A549 (cell line): ENCODE data around the gene CLDN18. TPM values are rescaled to one million over a fixed set of nuclear protein-coding genes. Genes with fewer than 3 reads are reported as not detected.

Experiments used
- ATAC-seq, 2 experiments: fragments of 200-7000 bp in 1 of 2; fragments of >200 bp in 1 of 2; cut with Nextera tagmentation in 1 of 2; cut with Tn5 transposase in 1 of 2; 3 replicates each; pipeline versions ENCODE4 v1.8.0 to v1.9.1; 2018 to 2020; ENCODE audit warnings: mild to moderate bottlenecking in 1 of 2, moderate library complexity in 1 of 2
- CTCF ChIA-PET: fragments of 300-600 bp; sonication (Branson Sonifier 250); formaldehyde crosslinking; extraction: SDS; loops from one replicate; lab custom pipeline; 2021; ENCODE audit warnings: antibody characterized with exemption, inconsistent platforms; lab: Yijun Ruan, JAX
- POLR2A ChIA-PET: fragments of 350-600 bp; formaldehyde crosslinking; extraction: SDS; loops from one replicate; lab custom pipeline; 2021; ENCODE audit warnings: antibody characterized with exemption, inconsistent platforms; lab: Yijun Ruan, JAX
- DNase-seq, 2 experiments: peaks; one replicate each; pipeline versions ENCODE4 v3.0.0 to v3.0.0-alpha.2; 2011 to 2016; ENCODE audit warnings: low read depth in 1 of 2, low spot score in 1 of 2
- FAIRE-seq: peaks from 2 replicates; lab custom pipeline; 2011; peaks lifted over from hg19 to GRCh38; lab: Jason Lieb, UNC
- H3K27ac ChIP-seq, 2 experiments: fragments of >200 bp; sonication (Bioruptor Twin); formaldehyde crosslinking; 3 replicates each; pipeline ENCODE4 v1.5.1; 2016 to 2017
- H3K4me1 ChIP-seq: fragments of >200 bp; sonication (Bioruptor Twin); formaldehyde crosslinking; 3 replicates; pipeline ENCODE4 v1.6.1; 2016
- H3K4me2 ChIP-seq: fragments of >200 bp; sonication (Bioruptor Twin); formaldehyde crosslinking; 3 replicates; pipeline ENCODE4 v1.6.1; 2016
- H3K4me3 ChIP-seq: fragments of >200 bp; sonication (Bioruptor Twin); formaldehyde crosslinking; 3 replicates; pipeline ENCODE4 v1.5.1; 2016
- H3K9me3 ChIP-seq: fragments of >200 bp; sonication (Bioruptor Twin); formaldehyde crosslinking; 3 replicates; pipeline ENCODE4 v1.6.1; 2016
- BHLHE40 ChIP-seq: IDR thresholded peaks from 2 replicates; pipeline ENCODE4 v1.6.1; 2012; ENCODE audit warnings: low read depth, low read length, inconsistent platforms
- CBX8 ChIP-seq: fragments of 200-600 bp; sonication (generic); IDR thresholded peaks from 2 replicates; pipeline ENCODE4 v1.6.1; 2016
- CHD2 ChIP-seq: fragments of 150-350 bp; IDR thresholded peaks from 2 replicates; pipeline ENCODE4 v1.6.1; 2014; ENCODE audit warnings: low read length; ENCODE audit not compliant: partially characterized antibody
- CHD4 ChIP-seq: fragments of 200-600 bp; sonication (generic); IDR thresholded peaks from 2 replicates; pipeline ENCODE4 v1.6.1; 2016; ENCODE audit warnings: antibody characterized with exemption, mild to moderate bottlenecking, borderline replicate concordance
- EHF ChIP-seq: fragments of 250-450 bp; sonication (Bioruptor Pico); IDR thresholded peaks from 2 replicates; pipeline ENCODE4 v1.5.0; 2020; ENCODE audit warnings: mild to moderate bottlenecking
- EHMT2 ChIP-seq: fragments of 200-600 bp; sonication (generic); IDR thresholded peaks from 2 replicates; pipeline ENCODE4 v1.6.1; 2016; ENCODE audit warnings: antibody characterized with exemption, low read depth, mild to moderate bottlenecking, moderate library complexity
- EP300 ChIP-seq, 2 experiments: fragments of >200 bp; sonication (Bioruptor Twin); formaldehyde crosslinking; IDR thresholded peaks; 2 replicates in 1 of 2; 3 replicates in 1 of 2; pipeline ENCODE4 v1.6.1; 2016 to 2017
- FOSL2 ChIP-seq, 2 experiments: fragments of 450-650 bp in 1 of 2; fragments of >200 bp in 1 of 2; sonication (Bioruptor Twin) in 1 of 2; formaldehyde crosslinking; IDR thresholded peaks; 2 replicates each; pipeline versions ENCODE4 v1.5.0 to v1.6.1; 2016 to 2020; ENCODE audit warnings: mild to moderate bottlenecking in 1 of 2, moderate library complexity in 1 of 2
- FOXS1 ChIP-seq: fragments of 250-450 bp; sonication (Bioruptor Pico); IDR thresholded peaks from 2 replicates; pipeline ENCODE4 v1.5.0; 2020; ENCODE audit warnings: mild to moderate bottlenecking, moderate library complexity
- GATA3 ChIP-seq: IDR thresholded peaks from 2 replicates; pipeline ENCODE4 v1.6.1; 2012; ENCODE audit warnings: borderline replicate concordance
- HEYL ChIP-seq: fragments of 250-450 bp; sonication (Bioruptor Pico); IDR thresholded peaks from 2 replicates; pipeline ENCODE4 v1.8.0; 2021; ENCODE audit warnings: mild to moderate bottlenecking, moderate library complexity
- HOXA7 ChIP-seq: fragments of 250-450 bp; sonication (Bioruptor Pico); IDR thresholded peaks from 2 replicates; pipeline ENCODE4 v1.5.0; 2020; ENCODE audit warnings: mild to moderate bottlenecking, moderate library complexity
- HOXB13 ChIP-seq: fragments of 250-450 bp; sonication (Bioruptor Pico); IDR thresholded peaks from 2 replicates; pipeline ENCODE4 v1.5.0; 2020; ENCODE audit warnings: low read depth, mild to moderate bottlenecking, moderate library complexity
- HOXB5 ChIP-seq: fragments of 250-450 bp; sonication (Bioruptor Pico); IDR thresholded peaks from 2 replicates; pipeline ENCODE4 v1.5.0; 2020; ENCODE audit warnings: mild to moderate bottlenecking, moderate library complexity
- JUN ChIP-seq, 2 experiments: fragments of >200 bp; sonication (Bioruptor Twin); formaldehyde crosslinking; IDR thresholded peaks; 2 replicates in 1 of 2; 3 replicates in 1 of 2; pipeline ENCODE4 v1.6.1; 2016 to 2017
- JUNB ChIP-seq: fragments of >200 bp; sonication (Bioruptor Twin); formaldehyde crosslinking; IDR thresholded peaks from 2 replicates; pipeline ENCODE4 v1.6.1; 2016
- MAFK ChIP-seq: fragments of 450-650 bp; IDR thresholded peaks from 2 replicates; pipeline ENCODE4 v1.6.1; 2014; ENCODE audit not compliant: partially characterized antibody
- NFE2L2 ChIP-seq: fragments of 150-350 bp; conservative IDR thresholded peaks from 2 replicates; pipeline ENCODE4 v1.6.1; 2014; ENCODE audit warnings: low read length
- NR3C1 ChIP-seq: fragments of >200 bp; sonication (Bioruptor Twin); formaldehyde crosslinking; IDR thresholded peaks from 3 replicates; pipeline ENCODE4 v1.6.1; 2017
- PHF8 ChIP-seq: fragments of 200-600 bp; sonication (generic); IDR thresholded peaks from 2 replicates; pipeline ENCODE4 v1.6.1; 2016; ENCODE audit warnings: low read depth, mild to moderate bottlenecking, antibody characterized with exemption, moderate library complexity, borderline replicate concordance
- POLR2A ChIP-seq: IDR thresholded peaks from 2 replicates; pipeline ENCODE4 v1.6.1; 2012; ENCODE audit warnings: mild to moderate bottlenecking, low read length
- RAD21 ChIP-seq, 2 experiments: fragments of >200 bp in 1 of 2; sonication (Bioruptor Twin) in 1 of 2; formaldehyde crosslinking in 1 of 2; IDR thresholded peaks in 1 of 2; conservative IDR thresholded peaks in 1 of 2; 2 replicates in 1 of 2; 3 replicates in 1 of 2; pipeline ENCODE4 v1.6.1; 2012 to 2018; ENCODE audit warnings: inconsistent platforms in 1 of 2
- RCOR1 ChIP-seq: fragments of 150-350 bp; IDR thresholded peaks from 2 replicates; pipeline ENCODE4 v1.6.1; 2014; ENCODE audit warnings: antibody characterized with exemption, low read length, low read depth
- RFX5 ChIP-seq: fragments of 450-650 bp; IDR thresholded peaks from 2 replicates; pipeline ENCODE4 v1.7.1; 2014; ENCODE audit warnings: antibody characterized with exemption, mild to moderate bottlenecking, moderate library complexity
- SMC3 ChIP-seq: fragments of >200 bp; sonication (Bioruptor Twin); formaldehyde crosslinking; IDR thresholded peaks from 3 replicates; pipeline ENCODE4 v1.6.1; 2018; ENCODE audit warnings: inconsistent platforms
- SREBF2 ChIP-seq: fragments of 450-650 bp; IDR thresholded peaks from 2 replicates; pipeline ENCODE4 v1.6.1; 2014; ENCODE audit warnings: mild to moderate bottlenecking, moderate library complexity
- TFCP2L1 ChIP-seq: fragments of 250-450 bp; sonication (Bioruptor Pico); IDR thresholded peaks from 2 replicates; pipeline ENCODE4 v1.5.0; 2021; ENCODE audit warnings: mild to moderate bottlenecking
- TP53 ChIP-seq: fragments of 250-450 bp; sonication (Bioruptor Pico); IDR thresholded peaks from 2 replicates; pipeline ENCODE4 v1.5.0; 2021; ENCODE audit warnings: mild to moderate bottlenecking, moderate library complexity
- WGBS: methylation state at CpG from one replicate; pipeline ENCODE4 v1.1.6; 2017; ENCODE audit errors: missing lambda C conversion rate; 5-methylcytosine and 5-hydroxymethylcytosine counted together
- polyA plus RNA-seq, 4 experiments: library from polyadenylated mRNA; depleted of rRNA in 3 of 4; stranded (reverse); fragments of >200 nt; fragmentation: RNase III in 1 of 4; extraction: RNeasy Plus Mini Kit Qiagen cat#74134 plus additional on column Dnase treatment in 1 of 4; gene quantifications; 2 replicates in 3 of 4; 3 replicates in 1 of 4; pipeline ENCODE4 v1.2.3, GENCODE V29; 2011 to 2017
- TF ChIP-seq, protein P1 (sequence below): fragments of 250-450 bp; sonication (Bioruptor Pico); IDR thresholded peaks from 2 replicates; pipeline ENCODE4 v1.5.0; 2020; ENCODE audit warnings: low read depth, mild to moderate bottlenecking, moderate library complexity
- TF ChIP-seq, protein P2 (sequence below): IDR thresholded peaks from 2 replicates; pipeline ENCODE4 v1.6.1; 2012
- TF ChIP-seq, protein P3 (sequence below): IDR thresholded peaks from 2 replicates; pipeline ENCODE4 v1.6.1; 2012; ENCODE audit warnings: low read depth, borderline replicate concordance
- TF ChIP-seq, protein P4 (sequence below): fragments of >200 bp; sonication (Bioruptor Twin); formaldehyde crosslinking; IDR thresholded peaks from 2 replicates; pipeline ENCODE4 v1.6.1; 2016
- TF ChIP-seq, protein P5 (sequence below): fragments of 450-650 bp; IDR thresholded peaks from 2 replicates; pipeline ENCODE4 v1.6.1; 2014; ENCODE audit warnings: antibody characterized with exemption
- TF ChIP-seq, protein P6 (sequence below): fragments of >200 bp; sonication (Bioruptor Twin); formaldehyde crosslinking; IDR thresholded peaks from 3 replicates; pipeline ENCODE4 v1.6.1; 2016
- TF ChIP-seq, protein P7 (sequence below): fragments of >200 bp; sonication (Bioruptor Twin); formaldehyde crosslinking; IDR thresholded peaks from 3 replicates; pipeline ENCODE4 v1.5.1; 2016
- TF ChIP-seq, protein P8 (sequence below): fragments of 150-350 bp; IDR thresholded peaks from 2 replicates; pipeline ENCODE4 v1.6.1; 2014; ENCODE audit warnings: low read depth, mild to moderate bottlenecking, low read length

CLDN18 gene
- polyA plus RNA-seq, 2 of the 4 experiments (the other 2 are of a cell fraction): not detected

DNA sequence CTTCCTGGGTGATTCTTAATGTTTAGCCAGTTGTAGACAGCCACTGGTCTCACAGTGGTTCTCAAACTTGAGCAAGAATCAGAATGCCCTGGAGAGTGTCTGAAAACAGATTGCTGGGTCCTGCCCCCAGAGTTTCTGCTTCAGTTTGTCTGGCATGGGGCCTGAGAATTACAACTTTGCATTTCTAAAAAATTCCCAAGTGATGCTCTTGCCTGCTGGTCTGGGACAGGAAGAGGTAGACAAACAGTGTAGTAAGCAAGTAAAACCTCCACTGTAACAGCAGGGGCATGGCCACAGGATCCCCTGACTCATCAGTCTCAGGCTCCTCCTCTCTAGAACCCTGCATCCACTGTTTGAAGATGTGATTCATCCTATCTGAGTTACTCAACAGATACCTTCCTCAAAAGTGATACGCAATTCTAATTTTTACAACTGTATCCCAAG is 69.0 kb downstream of the CLDN18 start:
- peak; percentile 71 to 82 for DNase-seq
- POLR2A ChIA-PET: no interaction called here
- TF ChIP-seq, protein P1, sequence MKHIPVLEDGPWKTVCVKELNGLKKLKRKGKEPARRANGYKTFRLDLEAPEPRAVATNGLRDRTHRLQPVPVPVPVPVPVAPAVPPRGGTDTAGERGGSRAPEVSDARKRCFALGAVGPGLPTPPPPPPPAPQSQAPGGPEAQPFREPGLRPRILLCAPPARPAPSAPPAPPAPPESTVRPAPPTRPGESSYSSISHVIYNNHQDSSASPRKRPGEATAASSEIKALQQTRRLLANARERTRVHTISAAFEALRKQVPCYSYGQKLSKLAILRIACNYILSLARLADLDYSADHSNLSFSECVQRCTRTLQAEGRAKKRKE (CRISPR knock-in tag): no peak
- TF ChIP-seq POLR2A (no peak), EP300 (IDR thresholded peaks at IDR 0.05) (peak in 1 of 2 experiments; percentile 46; a peak in 1 of 5 replicates), TFCP2L1 (CRISPR knock-in tag) (no peak), RFX5 (no peak), FOSL2 (IDR thresholded peaks at IDR 0.05) (peak; percentile 77), FOSL2 (CRISPR knock-in tag; IDR thresholded peaks at IDR 0.05) (peak; percentile 87), JUNB (peak; percentile 78), FOXS1 (CRISPR knock-in tag) (no peak), NR3C1 (no peak), EHF (CRISPR knock-in tag) (no peak), MAFK (peak; percentile 89), HOXB5 (CRISPR knock-in tag) (no peak), NFE2L2 (no peak), HOXB13 (CRISPR knock-in tag) (no peak), CBX8 (no peak), PHF8 (no peak), GATA3 (peak; percentile 38; the same call in 1 of the 2 replicates), JUN (IDR thresholded peaks at IDR 0.05) (peak in 1 of 2 experiments; percentile 51; a peak in 2 of 5 replicates), CHD2 (no peak), BHLHE40 (no peak), EHMT2 (no peak), SMC3 (no peak), CHD4 (no peak), RAD21 (conservative IDR thresholded peaks at IDR 0.05 in 1 of 2, IDR thresholded peaks at IDR 0.05 in 1 of 2) (no peak), TP53 (CRISPR knock-in tag) (no peak), HEYL (CRISPR knock-in tag) (no peak), SREBF2 (no peak), HOXA7 (CRISPR knock-in tag) (no peak), RCOR1 (no peak)
- TF ChIP-seq, protein P2, sequence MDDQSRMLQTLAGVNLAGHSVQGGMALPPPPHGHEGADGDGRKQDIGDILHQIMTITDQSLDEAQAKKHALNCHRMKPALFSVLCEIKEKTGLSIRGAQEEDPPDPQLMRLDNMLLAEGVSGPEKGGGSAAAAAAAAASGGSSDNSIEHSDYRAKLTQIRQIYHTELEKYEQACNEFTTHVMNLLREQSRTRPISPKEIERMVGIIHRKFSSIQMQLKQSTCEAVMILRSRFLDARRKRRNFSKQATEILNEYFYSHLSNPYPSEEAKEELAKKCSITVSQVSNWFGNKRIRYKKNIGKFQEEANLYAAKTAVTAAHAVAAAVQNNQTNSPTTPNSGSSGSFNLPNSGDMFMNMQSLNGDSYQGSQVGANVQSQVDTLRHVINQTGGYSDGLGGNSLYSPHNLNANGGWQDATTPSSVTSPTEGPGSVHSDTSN: no peak
- TF ChIP-seq, protein P3, sequence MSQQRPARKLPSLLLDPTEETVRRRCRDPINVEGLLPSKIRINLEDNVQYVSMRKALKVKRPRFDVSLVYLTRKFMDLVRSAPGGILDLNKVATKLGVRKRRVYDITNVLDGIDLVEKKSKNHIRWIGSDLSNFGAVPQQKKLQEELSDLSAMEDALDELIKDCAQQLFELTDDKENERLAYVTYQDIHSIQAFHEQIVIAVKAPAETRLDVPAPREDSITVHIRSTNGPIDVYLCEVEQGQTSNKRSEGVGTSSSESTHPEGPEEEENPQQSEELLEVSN: no peak
- TF ChIP-seq, protein P4, sequence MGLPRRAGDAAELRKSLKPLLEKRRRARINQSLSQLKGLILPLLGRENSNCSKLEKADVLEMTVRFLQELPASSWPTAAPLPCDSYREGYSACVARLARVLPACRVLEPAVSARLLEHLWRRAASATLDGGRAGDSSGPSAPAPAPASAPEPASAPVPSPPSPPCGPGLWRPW: no peak
- TF ChIP-seq, protein P5, sequence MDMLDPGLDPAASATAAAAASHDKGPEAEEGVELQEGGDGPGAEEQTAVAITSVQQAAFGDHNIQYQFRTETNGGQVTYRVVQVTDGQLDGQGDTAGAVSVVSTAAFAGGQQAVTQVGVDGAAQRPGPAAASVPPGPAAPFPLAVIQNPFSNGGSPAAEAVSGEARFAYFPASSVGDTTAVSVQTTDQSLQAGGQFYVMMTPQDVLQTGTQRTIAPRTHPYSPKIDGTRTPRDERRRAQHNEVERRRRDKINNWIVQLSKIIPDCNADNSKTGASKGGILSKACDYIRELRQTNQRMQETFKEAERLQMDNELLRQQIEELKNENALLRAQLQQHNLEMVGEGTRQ: no peak
- TF ChIP-seq, protein P6, sequence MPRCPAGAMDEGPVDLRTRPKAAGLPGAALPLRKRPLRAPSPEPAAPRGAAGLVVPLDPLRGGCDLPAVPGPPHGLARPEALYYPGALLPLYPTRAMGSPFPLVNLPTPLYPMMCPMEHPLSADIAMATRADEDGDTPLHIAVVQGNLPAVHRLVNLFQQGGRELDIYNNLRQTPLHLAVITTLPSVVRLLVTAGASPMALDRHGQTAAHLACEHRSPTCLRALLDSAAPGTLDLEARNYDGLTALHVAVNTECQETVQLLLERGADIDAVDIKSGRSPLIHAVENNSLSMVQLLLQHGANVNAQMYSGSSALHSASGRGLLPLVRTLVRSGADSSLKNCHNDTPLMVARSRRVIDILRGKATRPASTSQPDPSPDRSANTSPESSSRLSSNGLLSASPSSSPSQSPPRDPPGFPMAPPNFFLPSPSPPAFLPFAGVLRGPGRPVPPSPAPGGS: 0 out of 3 replicates have a peak, but pooled peaks have one; percentile 43
- TF ChIP-seq, protein P7, sequence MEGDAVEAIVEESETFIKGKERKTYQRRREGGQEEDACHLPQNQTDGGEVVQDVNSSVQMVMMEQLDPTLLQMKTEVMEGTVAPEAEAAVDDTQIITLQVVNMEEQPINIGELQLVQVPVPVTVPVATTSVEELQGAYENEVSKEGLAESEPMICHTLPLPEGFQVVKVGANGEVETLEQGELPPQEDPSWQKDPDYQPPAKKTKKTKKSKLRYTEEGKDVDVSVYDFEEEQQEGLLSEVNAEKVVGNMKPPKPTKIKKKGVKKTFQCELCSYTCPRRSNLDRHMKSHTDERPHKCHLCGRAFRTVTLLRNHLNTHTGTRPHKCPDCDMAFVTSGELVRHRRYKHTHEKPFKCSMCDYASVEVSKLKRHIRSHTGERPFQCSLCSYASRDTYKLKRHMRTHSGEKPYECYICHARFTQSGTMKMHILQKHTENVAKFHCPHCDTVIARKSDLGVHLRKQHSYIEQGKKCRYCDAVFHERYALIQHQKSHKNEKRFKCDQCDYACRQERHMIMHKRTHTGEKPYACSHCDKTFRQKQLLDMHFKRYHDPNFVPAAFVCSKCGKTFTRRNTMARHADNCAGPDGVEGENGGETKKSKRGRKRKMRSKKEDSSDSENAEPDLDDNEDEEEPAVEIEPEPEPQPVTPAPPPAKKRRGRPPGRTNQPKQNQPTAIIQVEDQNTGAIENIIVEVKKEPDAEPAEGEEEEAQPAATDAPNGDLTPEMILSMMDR: no peak
- TF ChIP-seq, protein P8, sequence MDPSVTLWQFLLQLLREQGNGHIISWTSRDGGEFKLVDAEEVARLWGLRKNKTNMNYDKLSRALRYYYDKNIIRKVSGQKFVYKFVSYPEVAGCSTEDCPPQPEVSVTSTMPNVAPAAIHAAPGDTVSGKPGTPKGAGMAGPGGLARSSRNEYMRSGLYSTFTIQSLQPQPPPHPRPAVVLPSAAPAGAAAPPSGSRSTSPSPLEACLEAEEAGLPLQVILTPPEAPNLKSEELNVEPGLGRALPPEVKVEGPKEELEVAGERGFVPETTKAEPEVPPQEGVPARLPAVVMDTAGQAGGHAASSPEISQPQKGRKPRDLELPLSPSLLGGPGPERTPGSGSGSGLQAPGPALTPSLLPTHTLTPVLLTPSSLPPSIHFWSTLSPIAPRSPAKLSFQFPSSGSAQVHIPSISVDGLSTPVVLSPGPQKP: no peak

More for the DNA sequence above, 69.0 kb downstream of the CLDN18 start:
- Histone ChIP-seq H3K4me1 (peaks cover 79% of the 10 kb centered on the region), H3K4me2 (peak overlapping the region; percentile 78), H3K27ac (peak overlapping the region; percentile 87 to 88), H3K4me3 (no peak overlapping the region; the same call in 2 of the 3 replicates), H3K9me3 (no peaks in the 10 kb centered on the region)
- 0% methylated on average over 1 of the region's 1 CpG for WGBS
- CTCF ChIA-PET: interaction anchor here (1.0 to 4.3 kb wide), 3 partner anchors 8 to 40 kb away, joined by 4 to 29 read pairs (median 5); no protein-coding TSS in a partner anchor
- FAIRE-seq (no peak), ATAC-seq (peak; percentile 91 to 92)
